ENCODE data around the gene ACTR3C.
A peak's percentile ranks its signal among the peaks of the same experiment; 100 is the strongest.
"Not testable (repeated sequence)": the region's sequence is repeated elsewhere in the genome, so short reads cannot be mapped to it uniquely, and the experiment has no call there.

Gene ACTR3C

DNA sequence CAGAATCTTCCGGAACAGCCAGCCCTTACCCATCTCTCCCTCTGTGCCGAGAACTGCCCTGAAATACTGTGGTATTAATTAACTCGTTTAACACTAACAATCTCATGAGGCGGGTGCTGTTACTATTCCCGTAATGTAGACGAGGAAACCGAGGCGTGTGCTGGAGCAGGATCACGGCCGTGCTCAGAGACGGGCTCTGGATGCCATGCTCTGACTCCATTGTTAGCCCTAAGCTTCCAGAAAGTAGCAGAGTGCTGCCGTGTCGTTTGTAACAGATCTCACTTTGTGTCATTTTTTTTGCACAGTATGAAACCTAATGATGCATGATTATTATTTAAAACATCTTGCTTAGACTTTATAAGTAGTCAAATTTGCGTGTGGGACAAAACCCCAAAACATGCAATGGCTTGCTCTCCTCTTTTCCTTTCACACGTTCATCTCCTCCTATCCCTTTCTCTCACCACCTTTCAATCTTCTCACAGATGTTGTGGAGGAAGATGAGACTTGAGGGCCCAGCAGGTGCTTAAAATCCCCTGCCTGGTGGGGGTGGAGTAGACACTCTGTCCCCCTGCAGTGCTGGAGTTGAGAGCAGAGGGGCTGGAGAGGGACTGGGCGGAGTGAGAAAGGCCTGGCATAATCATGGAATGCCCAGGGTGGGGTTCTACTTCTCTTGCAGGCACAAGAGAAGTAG, 482 bp upstream of the ACTR3C start:
- Histone ChIP-seq H3K9me3 (ENCODE audit: control insufficient read depth, low read length) (no peaks in the 10 kb centered on the region), H3K27ac (ENCODE audit: low read depth, low read length, severe bottlenecking) (peak overlapping the region; percentile 29), H3K4me1 (ENCODE audit: control insufficient read depth, insufficient read depth, low read length, poor library complexity, severe bottlenecking) (peaks cover 12% of the 10 kb centered on the region), H3K36me3 (ENCODE audit: control insufficient read depth, insufficient read depth, low read length) (peaks cover 34% of the 10 kb centered on the region), H3K4me3 (ENCODE audit: extremely low read depth, insufficient read depth, low read length, poor library complexity, severe bottlenecking) (peak overlapping the region; percentile 68)
- WGBS, 2 experiments (ENCODE audit: insufficient coverage in 2 of 2): 19 to 21% methylated on average over 9 to 12 of the region's 16 CpGs

DNA sequence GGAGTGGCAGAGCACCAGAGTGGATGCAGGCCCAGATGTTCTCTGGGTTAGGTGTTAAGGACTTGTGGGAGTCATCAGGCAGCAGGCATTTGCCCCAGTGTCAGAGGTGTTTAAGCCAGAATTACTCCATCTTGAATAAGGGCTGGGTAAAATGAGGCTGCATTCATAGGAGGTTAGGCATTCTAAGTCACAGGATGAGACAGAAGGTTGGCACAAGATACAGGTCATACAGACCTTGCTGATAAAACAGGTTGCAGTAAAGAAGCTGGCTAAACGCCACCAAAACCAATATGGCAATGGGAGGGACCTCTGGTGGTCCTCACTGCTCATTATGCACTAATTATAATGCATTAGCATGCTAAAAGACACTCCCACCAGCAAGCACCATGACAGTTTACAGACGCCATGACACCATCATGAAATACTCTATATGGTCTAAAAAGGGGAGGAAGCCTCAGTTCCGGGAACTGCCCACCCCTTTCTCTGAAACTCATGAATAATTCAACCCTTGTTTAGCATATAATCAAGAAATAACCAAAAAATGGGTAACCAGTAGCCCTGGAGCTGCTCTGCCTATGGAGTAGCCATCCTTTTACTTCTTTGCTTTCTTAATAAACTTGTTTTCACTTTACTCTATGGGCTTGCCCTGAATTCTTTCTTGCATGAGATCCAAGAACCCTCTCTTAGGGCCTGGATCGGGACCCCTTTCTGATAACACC, 1.1 kb downstream of the ACTR3C start:
- H3K9me3 ChIP-seq (ENCODE audit: control insufficient read depth, low read length): no peaks in the 10 kb centered on the region

DNA sequence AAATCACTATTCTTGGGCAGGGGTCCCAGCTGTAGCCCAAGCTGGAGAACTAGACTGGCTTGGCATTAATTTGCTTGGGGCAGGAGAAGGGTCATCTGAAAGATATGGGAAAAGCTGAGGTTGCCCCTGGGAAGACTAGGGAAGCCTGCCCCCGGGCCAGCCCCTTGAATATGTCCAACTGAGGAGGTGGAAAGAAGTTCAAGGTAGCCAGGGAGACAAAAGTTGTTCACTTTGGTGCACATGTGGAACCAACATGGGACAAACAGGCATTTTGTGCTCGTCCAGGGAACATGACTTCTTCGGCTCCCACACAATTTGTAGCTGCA, 1.6 kb downstream of the ACTR3C start:
- peaks cover 12% of the 10 kb centered on the region for H3K4me1 ChIP-seq (ENCODE audit: control insufficient read depth, insufficient read depth, low read length, poor library complexity, severe bottlenecking)
- no peak overlapping the region for H3K4me3 ChIP-seq (ENCODE audit: extremely low read depth, insufficient read depth, low read length, poor library complexity, severe bottlenecking)
- WGBS, 2 experiments (ENCODE audit: insufficient coverage in 2 of 2): 92 to 100% methylated on average over 3 of the region's 3 CpGs
- no peaks in the 10 kb centered on the region for H3K9me3 ChIP-seq (ENCODE audit: control insufficient read depth, low read length)
- H3K36me3 ChIP-seq (ENCODE audit: control insufficient read depth, insufficient read depth, low read length): peaks cover 13% of the 10 kb centered on the region
- H3K27ac ChIP-seq (ENCODE audit: low read depth, low read length, severe bottlenecking): no peak overlapping the region

More for the DNA sequence above, 1.1 kb downstream of the ACTR3C start:
- H3K4me3 ChIP-seq (ENCODE audit: extremely low read depth, insufficient read depth, low read length, poor library complexity, severe bottlenecking): peak overlapping the region; percentile 68
- peaks cover 18% of the 10 kb centered on the region for H3K36me3 ChIP-seq (ENCODE audit: control insufficient read depth, insufficient read depth, low read length)
- peaks cover 12% of the 10 kb centered on the region for H3K4me1 ChIP-seq (ENCODE audit: control insufficient read depth, insufficient read depth, low read length, poor library complexity, severe bottlenecking)
- no peak overlapping the region for H3K27ac ChIP-seq (ENCODE audit: low read depth, low read length, severe bottlenecking)
- 77 to 87% methylated on average over 2 to 3 of the region's 4 CpGs for WGBS, 2 experiments (ENCODE audit: insufficient coverage in 2 of 2)

DNA sequence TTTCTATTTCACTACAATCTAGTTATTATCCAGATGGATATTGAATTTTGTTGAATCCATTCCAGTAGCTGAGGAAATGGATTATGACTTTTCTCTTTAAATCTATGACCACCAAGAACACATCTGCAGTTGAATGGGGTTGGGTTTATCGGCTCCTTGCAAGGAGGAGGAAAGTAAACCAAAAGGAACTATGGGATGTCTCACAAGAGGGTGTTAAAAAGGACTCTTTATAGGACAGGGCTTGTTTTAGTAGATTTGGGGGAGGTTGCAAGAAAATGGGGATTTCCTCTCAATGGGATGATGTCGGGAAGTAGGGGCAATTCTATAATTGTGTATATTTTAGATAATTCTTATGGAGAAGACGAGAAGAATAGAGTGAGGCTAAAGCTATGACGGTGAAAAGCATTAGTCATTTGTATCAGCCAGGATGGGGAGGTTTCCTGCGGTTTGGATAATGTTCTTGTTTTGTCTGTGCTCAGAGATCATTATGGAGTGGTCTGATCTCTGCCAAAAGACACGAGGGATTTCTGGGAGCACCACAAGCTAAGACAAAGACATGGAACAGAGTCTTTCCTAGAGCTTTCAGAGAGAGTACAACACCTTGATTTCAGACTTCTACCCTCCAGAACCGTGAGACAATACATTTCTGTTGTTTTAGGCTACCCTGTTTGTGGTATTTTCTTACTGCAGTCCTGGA, 5.4 kb downstream of the ACTR3C start:
- Histone ChIP-seq H3K4me1 (ENCODE audit: control insufficient read depth, insufficient read depth, low read length, poor library complexity, severe bottlenecking) (peaks cover 10% of the 10 kb centered on the region), H3K36me3 (ENCODE audit: control insufficient read depth, insufficient read depth, low read length) (no peaks in the 10 kb centered on the region), H3K27ac (ENCODE audit: low read depth, low read length, severe bottlenecking) (no peak overlapping the region), H3K4me3 (ENCODE audit: extremely low read depth, insufficient read depth, low read length, poor library complexity, severe bottlenecking) (no peak overlapping the region), H3K9me3 (ENCODE audit: control insufficient read depth, low read length) (no peaks in the 10 kb centered on the region)
- WGBS, 2 experiments (ENCODE audit: insufficient coverage in 2 of 2): 41 to 49% methylated on average over 6 of the region's 7 CpGs

DNA sequence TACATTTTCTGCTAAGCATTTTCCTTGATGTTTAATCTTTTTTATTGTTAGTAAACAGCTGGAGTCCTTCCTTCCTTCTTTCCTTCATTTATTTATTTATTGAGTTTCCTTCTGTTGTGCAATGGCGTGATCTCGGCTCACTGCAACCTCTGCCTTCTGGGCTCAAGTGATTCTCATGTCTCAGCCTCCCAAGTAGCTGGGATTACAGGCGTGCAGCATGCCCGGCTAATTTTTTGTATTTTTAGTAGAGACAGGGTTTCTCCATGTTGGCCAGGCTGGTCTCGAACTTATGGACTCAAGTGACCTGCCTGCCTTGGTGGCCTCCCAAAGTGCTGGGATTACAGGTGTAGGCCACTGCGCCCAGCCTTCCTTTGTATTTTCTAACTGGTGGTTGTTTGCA, 6.4 kb downstream of the ACTR3C start:
- peaks cover 19% of the 10 kb centered on the region for H3K4me1 ChIP-seq (ENCODE audit: control insufficient read depth, insufficient read depth, low read length, poor library complexity, severe bottlenecking)
- not testable (repeated sequence) for H3K27ac ChIP-seq (ENCODE audit: low read depth, low read length, severe bottlenecking); H3K36me3 ChIP-seq (ENCODE audit: control insufficient read depth, insufficient read depth, low read length); H3K9me3 ChIP-seq (ENCODE audit: control insufficient read depth, low read length); H3K4me3 ChIP-seq (ENCODE audit: extremely low read depth, insufficient read depth, low read length, poor library complexity, severe bottlenecking)
- WGBS, 2 experiments (ENCODE audit: insufficient coverage in 2 of 2): 79 to 92% methylated on average over 3 to 5 of the region's 6 CpGs

DNA sequence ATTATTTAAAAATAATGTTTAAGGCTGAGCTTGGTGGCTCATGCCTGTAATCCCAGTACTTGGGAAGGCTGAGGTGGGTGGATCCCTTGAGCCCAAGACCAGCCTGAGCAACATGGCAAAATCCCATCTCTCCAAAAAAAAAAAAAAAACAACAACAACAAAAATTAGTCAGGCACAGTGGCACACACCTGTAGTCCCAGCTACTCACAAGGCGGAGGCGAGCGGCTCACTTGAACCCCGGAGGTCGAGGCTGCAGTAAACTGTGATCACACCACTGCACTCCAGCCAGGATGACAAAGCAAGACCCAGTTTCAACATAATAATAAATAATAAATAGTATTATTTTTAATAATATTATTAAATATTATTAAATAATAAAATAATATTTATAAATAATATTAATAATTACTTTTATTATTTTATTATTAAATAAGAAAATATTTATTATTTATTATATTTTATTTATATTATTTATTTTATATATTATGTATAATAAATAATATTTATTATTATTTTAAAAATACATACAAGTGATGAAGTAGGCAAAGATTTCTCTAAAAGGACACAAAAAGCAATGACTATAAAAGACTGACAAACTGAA, 8.6 kb downstream of the ACTR3C start:
- 87% methylated on average over 5 of the region's 5 CpGs; no CpG with 5 or more reads in 1 of the 2 experiments for whole genome bisulfite sequencing, 2 experiments (ENCODE audit: insufficient coverage in 2 of 2)
- Histone ChIP-seq H3K27ac (ENCODE audit: low read depth, low read length, severe bottlenecking) (no peak overlapping the region), H3K36me3 (ENCODE audit: control insufficient read depth, insufficient read depth, low read length) (no peaks in the 10 kb centered on the region), H3K4me3 (ENCODE audit: extremely low read depth, insufficient read depth, low read length, poor library complexity, severe bottlenecking) (no peak overlapping the region), H3K4me1 (ENCODE audit: control insufficient read depth, insufficient read depth, low read length, poor library complexity, severe bottlenecking) (peaks cover 26% of the 10 kb centered on the region), H3K9me3 (ENCODE audit: control insufficient read depth, low read length) (no peaks in the 10 kb centered on the region)

DNA sequence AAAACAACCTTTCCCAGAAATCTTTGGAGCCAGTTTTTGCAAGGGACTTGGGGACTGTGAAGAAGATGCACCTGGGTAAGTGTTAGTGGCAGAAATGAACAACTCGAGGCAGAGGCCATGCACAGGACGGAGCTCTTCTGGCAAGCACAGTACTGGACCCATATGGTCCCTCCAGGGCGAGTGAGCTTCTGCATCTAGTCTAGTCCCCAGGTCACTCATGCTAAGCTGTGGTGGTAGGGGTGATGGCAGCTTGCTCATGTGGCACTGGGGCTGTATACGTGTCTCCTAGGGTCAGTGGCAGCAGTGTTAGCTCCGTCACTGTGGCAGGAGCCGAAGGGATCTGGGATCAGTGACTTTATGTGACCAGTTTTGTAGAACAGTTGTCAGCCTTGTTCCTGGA, 9.5 kb downstream of the ACTR3C start:
- H3K4me1 ChIP-seq (ENCODE audit: control insufficient read depth, insufficient read depth, low read length, poor library complexity, severe bottlenecking): peaks cover 26% of the 10 kb centered on the region
- 80 to 96% methylated on average over 2 to 3 of the region's 6 CpGs for WGBS, 2 experiments (ENCODE audit: insufficient coverage in 2 of 2)
- H3K36me3 ChIP-seq (ENCODE audit: control insufficient read depth, insufficient read depth, low read length): no peaks in the 10 kb centered on the region
- no peak overlapping the region for H3K27ac ChIP-seq (ENCODE audit: low read depth, low read length, severe bottlenecking)
- no peaks in the 10 kb centered on the region for H3K9me3 ChIP-seq (ENCODE audit: control insufficient read depth, low read length)
- no peak overlapping the region for H3K4me3 ChIP-seq (ENCODE audit: extremely low read depth, insufficient read depth, low read length, poor library complexity, severe bottlenecking)

DNA sequence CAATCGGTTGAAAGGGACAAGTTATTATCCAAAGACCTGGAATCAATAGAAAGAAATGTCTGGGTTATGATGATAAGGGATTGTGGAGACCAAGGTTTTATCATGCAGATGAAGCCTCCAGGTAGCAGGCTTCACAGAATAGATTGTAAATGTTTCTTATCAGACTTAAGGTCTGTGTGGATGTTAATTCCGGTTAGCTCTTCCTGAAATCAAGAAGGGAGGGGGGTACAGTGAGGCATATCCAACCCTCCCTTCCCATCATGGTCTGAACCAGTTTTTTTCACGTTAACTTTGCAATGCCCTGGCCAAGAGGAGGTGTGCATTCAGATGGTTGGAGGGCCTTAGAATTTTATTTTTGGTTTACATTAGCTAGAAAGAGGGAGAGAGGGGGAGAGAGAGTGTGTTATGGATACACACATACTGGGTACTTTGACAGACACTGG, 10.0 kb downstream of the ACTR3C start:
- no peak overlapping the region for H3K27ac ChIP-seq (ENCODE audit: low read depth, low read length, severe bottlenecking)
- H3K4me1 ChIP-seq (ENCODE audit: control insufficient read depth, insufficient read depth, low read length, poor library complexity, severe bottlenecking): peaks cover 26% of the 10 kb centered on the region
- 70 to 86% methylated on average over 1 to 2 of the region's 3 CpGs for WGBS, 2 experiments (ENCODE audit: insufficient coverage in 2 of 2)
- H3K36me3 ChIP-seq (ENCODE audit: control insufficient read depth, insufficient read depth, low read length): no peaks in the 10 kb centered on the region
- H3K4me3 ChIP-seq (ENCODE audit: extremely low read depth, insufficient read depth, low read length, poor library complexity, severe bottlenecking): no peak overlapping the region
- H3K9me3 ChIP-seq (ENCODE audit: control insufficient read depth, low read length): no peaks in the 10 kb centered on the region

DNA sequence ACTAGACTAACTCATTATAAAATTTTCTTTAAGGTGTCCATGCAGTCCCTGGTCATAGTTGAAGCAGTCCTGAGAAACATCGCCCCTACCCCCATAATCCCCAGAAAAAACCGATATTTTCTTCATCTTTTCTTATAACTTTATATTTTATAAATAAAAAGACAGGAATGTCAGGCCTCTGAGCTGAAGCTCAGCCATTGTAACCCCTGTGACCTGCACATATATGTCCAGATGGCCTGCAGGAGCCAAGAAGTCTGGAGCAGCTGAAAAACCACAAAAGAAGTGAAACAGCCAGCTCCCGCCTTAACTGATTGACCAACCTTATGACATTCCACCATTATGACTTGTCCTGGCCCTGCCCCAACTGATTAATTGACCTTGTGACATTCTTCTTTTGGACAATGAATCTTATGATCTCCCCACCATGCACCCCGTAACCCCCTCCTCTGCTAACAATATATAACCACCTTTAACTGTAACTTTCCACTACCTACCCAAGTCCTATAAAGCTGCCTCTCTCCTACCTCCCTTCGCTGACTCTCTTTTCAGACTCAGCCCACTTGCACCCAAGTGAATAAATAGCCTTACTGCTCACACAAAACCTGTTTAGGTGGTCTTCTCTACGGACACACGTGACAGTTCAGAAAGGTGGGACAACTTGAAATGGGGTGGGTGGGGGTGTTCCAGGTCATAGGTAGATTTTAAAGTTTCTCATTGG, 10.5 kb downstream of the ACTR3C start:
- WGBS, 2 experiments (ENCODE audit: insufficient coverage in 2 of 2): 76 to 79% methylated on average over 2 of the region's 7 CpGs
- H3K4me3 ChIP-seq (ENCODE audit: extremely low read depth, insufficient read depth, low read length, poor library complexity, severe bottlenecking); H3K27ac ChIP-seq (ENCODE audit: low read depth, low read length, severe bottlenecking): not testable (repeated sequence)

DNA sequence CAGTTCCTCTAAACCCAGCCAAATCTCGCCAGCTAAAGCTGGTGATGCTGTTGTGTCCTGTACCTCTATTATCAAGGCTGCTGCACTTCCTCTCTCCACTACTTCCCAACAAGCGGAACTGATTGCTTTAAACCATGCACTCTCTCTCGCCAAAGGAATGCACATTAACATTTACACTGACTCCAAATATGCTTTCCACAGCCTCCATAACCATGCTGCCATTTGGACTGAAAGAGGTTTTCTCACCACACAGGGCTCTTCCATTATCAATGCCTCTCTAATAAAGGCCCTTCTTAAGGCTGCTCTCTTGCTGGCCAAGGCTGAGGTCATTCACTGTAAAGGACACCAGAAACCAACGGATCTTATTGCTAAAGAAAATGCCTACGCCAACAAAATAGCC, 11.6 kb downstream of the ACTR3C start:
- WGBS, 2 experiments (ENCODE audit: insufficient coverage in 2 of 2): 74 to 85% methylated on average over 5 of the region's 5 CpGs
- Histone ChIP-seq H3K9me3 (ENCODE audit: control insufficient read depth, low read length) (no peaks in the 10 kb centered on the region), H3K27ac (ENCODE audit: low read depth, low read length, severe bottlenecking) (peak overlapping the region; percentile 33), H3K4me1 (ENCODE audit: control insufficient read depth, insufficient read depth, low read length, poor library complexity, severe bottlenecking) (peaks cover 26% of the 10 kb centered on the region), H3K4me3 (ENCODE audit: extremely low read depth, insufficient read depth, low read length, poor library complexity, severe bottlenecking) (no peak overlapping the region), H3K36me3 (ENCODE audit: control insufficient read depth, insufficient read depth, low read length) (no peaks in the 10 kb centered on the region)

More for the DNA sequence above, 10.5 kb downstream of the ACTR3C start:
- H3K36me3 ChIP-seq (ENCODE audit: control insufficient read depth, insufficient read depth, low read length); H3K9me3 ChIP-seq (ENCODE audit: control insufficient read depth, low read length): not testable (repeated sequence)
- H3K4me1 ChIP-seq (ENCODE audit: control insufficient read depth, insufficient read depth, low read length, poor library complexity, severe bottlenecking): peaks cover 26% of the 10 kb centered on the region
